B cell (primary cell): Measurements from ENCODE around the gene GPR162.

ENCODE experiments used
- CTCF ChIP-seq: fragments of 200-600 bp; IDR thresholded peaks from one replicate; pipeline ENCODE4 v1.8.0; 2022; ENCODE audit warnings: antibody characterized with exemption, mild to moderate bottlenecking
- EZH2 ChIP-seq: IDR thresholded peaks from 2 replicates; pipeline ENCODE4 v1.6.1; 2012; ENCODE audit warnings: borderline replicate concordance, low read depth, mild to moderate bottlenecking, moderate library complexity, low read length; ENCODE audit not compliant: insufficient read depth, poor library complexity, severe bottlenecking

- TF ChIP-seq CTCF (no peak), EZH2 (no peak)
Measured at GRCh38 chr12:6845395-6845794, 23.8 kb downstream of the GPR162 start.
